Smooth muscle cell (in vitro differentiated cells): ENCODE data around the gene LINC00632. TPM values are rescaled to one million over a fixed set of nuclear protein-coding genes. Genes with fewer than 3 reads are reported as not detected.

Source experiments
- DNase-seq: peaks from one replicate; lab custom pipeline; 2025; ENCODE audit not compliant: unreplicated experiment; lab: John Stamatoyannopoulos, UW
- H2AFZ ChIP-seq: fragments of 200-600 bp; sonication (generic); 2 replicates; pipeline ENCODE4 v1.6.0; 2016; ENCODE audit warnings: antibody characterized with exemption, low read depth, mild to moderate bottlenecking
- H3F3A ChIP-seq: fragments of 200-600 bp; sonication (generic); 2 replicates; pipeline ENCODE4 v1.6.0; 2017; ENCODE audit warnings: antibody characterized with exemption, low read depth
- H3K27ac ChIP-seq: fragments of 200-600 bp; sonication (generic); 2 replicates; pipeline ENCODE4 v1.5.1; 2016; ENCODE audit warnings: low read depth, mild to moderate bottlenecking
- H3K27me3 ChIP-seq: fragments of 200-600 bp; sonication (generic); 2 replicates; pipeline ENCODE4 v1.6.1; 2016; ENCODE audit warnings: low read depth, mild to moderate bottlenecking
- H3K36me3 ChIP-seq: fragments of 200-600 bp; sonication (generic); 2 replicates; pipeline ENCODE4 v1.5.1; 2016; ENCODE audit warnings: low read depth
- H3K4me1 ChIP-seq: fragments of 200-600 bp; sonication (generic); 2 replicates; pipeline ENCODE4 v1.5.1; 2016; ENCODE audit warnings: low read depth
- H3K4me2 ChIP-seq: fragments of 200-600 bp; sonication (generic); 2 replicates; pipeline ENCODE4 v1.6.0; 2016; ENCODE audit warnings: mild to moderate bottlenecking
- H3K4me3 ChIP-seq: fragments of 200-600 bp; sonication (generic); 2 replicates; pipeline ENCODE4 v1.5.1; 2016; ENCODE audit warnings: mild to moderate bottlenecking
- H3K79me2 ChIP-seq: fragments of 200-600 bp; sonication (generic); 2 replicates; pipeline ENCODE4 v1.6.0; 2016; ENCODE audit warnings: low read depth, mild to moderate bottlenecking
- H3K9ac ChIP-seq: fragments of 200-600 bp; sonication (generic); 2 replicates; pipeline ENCODE4 v1.6.0; 2016; ENCODE audit warnings: low read depth
- H3K9me3 ChIP-seq: fragments of 200-600 bp; sonication (generic); replicated peaks from 2 replicates; pipeline ENCODE4 v1.5.1; 2016; ENCODE audit warnings: low read depth
- H4K20me1 ChIP-seq: fragments of 200-600 bp; sonication (generic); 2 replicates; pipeline ENCODE4 v1.6.0; 2016; ENCODE audit warnings: low read depth
- WGBS: methylation state at CpG from one replicate; pipeline ENCODE4 v1.1.7; 2016; ENCODE audit warnings: low lambda C conversion rate; 5-methylcytosine and 5-hydroxymethylcytosine counted together
- polyA plus RNA-seq: library from polyadenylated mRNA; unstranded; fragments of >200 nt; fragmentation: Nextera tagmentation; extraction: Ambion mirVana; gene quantifications from 2 replicates; pipeline ENCODE4 v1.2.1, GENCODE V29; 2016
- total RNA-seq: library from RNA; depleted of rRNA; stranded (reverse); fragments of >200 nt; gene quantifications from 2 replicates; pipeline ENCODE4 v1.2.3, GENCODE V29; 2014
- TF ChIP-seq, protein P1 (sequence below): fragments of 200-600 bp; sonication (generic); IDR thresholded peaks from 2 replicates; pipeline ENCODE4 v1.5.1; 2017; ENCODE audit warnings: borderline replicate concordance, mild to moderate bottlenecking, antibody characterized with exemption; ENCODE audit not compliant: insufficient read depth, poor library complexity, severe bottlenecking

Gene LINC00632
- total and polyA plus RNA-seq, 2 experiments from 2014 or later: 109 to 770 TPM

- H3F3A ChIP-seq: no peaks in the 10 kb centered on the region
- peak overlapping the region; percentile 67 for H3K4me3 ChIP-seq
- H3K4me1 ChIP-seq: peaks cover 5% of the 10 kb centered on the region
- WGBS: 43% methylated on average over 19 of the region's 19 CpGs
- H2AFZ ChIP-seq: no peak overlapping the region
- peaks cover 38% of the 10 kb centered on the region for H4K20me1 ChIP-seq
- peak overlapping the region; percentile 88 for H3K4me2 ChIP-seq
- peak overlapping the region; percentile 92 for H3K9ac ChIP-seq
- peaks cover 39% of the 10 kb centered on the region for H3K79me2 ChIP-seq
- no peaks in the 10 kb centered on the region for H3K36me3 ChIP-seq
- H3K9me3 ChIP-seq: no peaks in the 10 kb centered on the region
- TF ChIP-seq, protein P1, sequence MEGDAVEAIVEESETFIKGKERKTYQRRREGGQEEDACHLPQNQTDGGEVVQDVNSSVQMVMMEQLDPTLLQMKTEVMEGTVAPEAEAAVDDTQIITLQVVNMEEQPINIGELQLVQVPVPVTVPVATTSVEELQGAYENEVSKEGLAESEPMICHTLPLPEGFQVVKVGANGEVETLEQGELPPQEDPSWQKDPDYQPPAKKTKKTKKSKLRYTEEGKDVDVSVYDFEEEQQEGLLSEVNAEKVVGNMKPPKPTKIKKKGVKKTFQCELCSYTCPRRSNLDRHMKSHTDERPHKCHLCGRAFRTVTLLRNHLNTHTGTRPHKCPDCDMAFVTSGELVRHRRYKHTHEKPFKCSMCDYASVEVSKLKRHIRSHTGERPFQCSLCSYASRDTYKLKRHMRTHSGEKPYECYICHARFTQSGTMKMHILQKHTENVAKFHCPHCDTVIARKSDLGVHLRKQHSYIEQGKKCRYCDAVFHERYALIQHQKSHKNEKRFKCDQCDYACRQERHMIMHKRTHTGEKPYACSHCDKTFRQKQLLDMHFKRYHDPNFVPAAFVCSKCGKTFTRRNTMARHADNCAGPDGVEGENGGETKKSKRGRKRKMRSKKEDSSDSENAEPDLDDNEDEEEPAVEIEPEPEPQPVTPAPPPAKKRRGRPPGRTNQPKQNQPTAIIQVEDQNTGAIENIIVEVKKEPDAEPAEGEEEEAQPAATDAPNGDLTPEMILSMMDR: no peak
- H3K27me3 ChIP-seq: no peaks in the 10 kb centered on the region
- no peak for DNase-seq
- peak overlapping the region; percentile 92 for H3K27ac ChIP-seq
These were observed 55.7 kb downstream of the LINC00632 start for GRCh38 chrX:140765043-140765784.

DNA sequence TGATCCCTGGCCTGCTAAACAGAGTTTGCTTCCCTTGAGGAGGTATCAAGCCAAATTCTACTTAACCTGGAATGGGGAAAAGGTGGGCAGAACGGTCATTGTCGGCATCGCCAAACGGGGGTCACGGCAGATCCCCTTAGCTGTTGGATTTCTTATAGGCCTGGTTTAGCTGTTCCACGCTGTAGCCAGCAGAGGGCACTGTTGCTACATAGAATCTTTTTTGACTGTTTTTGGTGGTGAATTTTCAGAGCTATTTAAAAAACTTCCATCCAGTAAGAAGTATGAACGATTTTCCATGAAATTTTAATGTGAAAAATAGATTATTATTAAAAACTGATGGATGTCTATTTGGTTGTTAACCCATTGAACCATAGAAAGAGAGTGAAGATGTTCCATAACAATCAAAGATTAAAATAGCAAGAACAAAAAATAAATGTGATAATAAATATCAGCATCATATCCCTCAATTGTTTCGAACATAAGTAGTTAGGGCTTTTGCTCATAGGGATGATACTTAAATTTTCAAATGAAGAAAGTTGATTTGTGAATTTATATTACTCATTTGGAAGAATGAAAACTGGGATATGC is 56.6 kb downstream of the LINC00632 start:
- Histone ChIP-seq H3K79me2 (peaks cover 40% of the 10 kb centered on the region), H3K9ac (peak overlapping the region; percentile 92), H4K20me1 (peaks cover 47% of the 10 kb centered on the region), H3K9me3 (no peaks in the 10 kb centered on the region), H3K27me3 (no peaks in the 10 kb centered on the region), H3F3A (no peaks in the 10 kb centered on the region), H3K4me3 (peak overlapping the region; percentile 67), H3K27ac (peak overlapping the region; percentile 92), H3K4me2 (peak overlapping the region; percentile 88), H3K4me1 (peaks cover 5% of the 10 kb centered on the region), H3K36me3 (no peaks in the 10 kb centered on the region), H2AFZ (no peak overlapping the region)
- peak; percentile 0 for DNase-seq
- WGBS: 32% methylated on average over 8 of the region's 8 CpGs
- TF ChIP-seq, protein P1: peak; percentile 84

- Histone ChIP-seq H3K9me3 (no peaks in the 10 kb centered on the region), H4K20me1 (peaks cover 60% of the 10 kb centered on the region), H3K27me3 (no peaks in the 10 kb centered on the region), H2AFZ (no peak overlapping the region), H3F3A (no peaks in the 10 kb centered on the region), H3K9ac (no peak overlapping the region), H3K4me2 (peak overlapping the region; percentile 88), H3K36me3 (no peaks in the 10 kb centered on the region), H3K27ac (peak overlapping the region; percentile 46), H3K4me1 (peaks cover 5% of the 10 kb centered on the region), H3K4me3 (peak overlapping the region; percentile 67), H3K79me2 (peaks cover 40% of the 10 kb centered on the region)
- TF ChIP-seq, protein P1: no peak
- WGBS: 54% methylated on average over 3 of the region's 3 CpGs
- DNase-seq: no peak
These were observed 58.1 kb downstream of the LINC00632 start for GRCh38 chrX:140767646-140768045.

DNA sequence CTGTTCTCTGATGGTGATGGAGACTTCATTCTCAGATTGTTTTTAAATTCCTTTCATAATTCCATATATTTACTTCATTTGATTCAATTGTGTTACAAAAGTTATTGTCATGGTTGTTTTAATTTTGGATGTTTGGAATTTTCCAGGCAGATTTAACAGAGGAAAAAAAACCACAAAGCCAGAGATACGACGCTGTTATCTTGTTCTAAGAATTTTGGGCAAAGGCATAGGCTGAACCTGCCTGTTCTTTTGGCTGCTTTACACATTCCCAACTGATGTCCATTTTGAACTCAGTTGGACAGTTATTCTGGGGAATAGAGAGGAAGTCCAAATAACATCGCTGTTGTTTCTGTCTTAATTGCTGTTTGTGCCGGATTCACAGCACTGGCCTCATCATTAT is 65.7 kb downstream of the LINC00632 start:
- Histone ChIP-seq H4K20me1 (peaks cover 29% of the 10 kb centered on the region), H3K27me3 (no peaks in the 10 kb centered on the region), H3K79me2 (peaks cover under 1% of the 10 kb centered on the region), H3K4me1 (no peaks in the 10 kb centered on the region), H3K36me3 (peaks cover 17% of the 10 kb centered on the region), H3K9ac (no peak overlapping the region), H3K4me2 (no peak overlapping the region), H2AFZ (no peak overlapping the region), H3F3A (no peaks in the 10 kb centered on the region), H3K27ac (no peak overlapping the region), H3K9me3 (no peaks in the 10 kb centered on the region), H3K4me3 (no peak overlapping the region)
- TF ChIP-seq, protein P1: no peak
- WGBS: 79% methylated on average over 4 of the region's 4 CpGs
- DNase-seq: no peak
